ENCODE results near the gene ADRB2. TPM values are rescaled to one million over a fixed set of nuclear protein-coding genes. Genes with fewer than 3 reads are reported as not detected.

ADRB2 gene
- total RNA-seq, 4 donors from 2014 or later = 1.00 to 3.5 (median 1.7) TPM

DNA sequence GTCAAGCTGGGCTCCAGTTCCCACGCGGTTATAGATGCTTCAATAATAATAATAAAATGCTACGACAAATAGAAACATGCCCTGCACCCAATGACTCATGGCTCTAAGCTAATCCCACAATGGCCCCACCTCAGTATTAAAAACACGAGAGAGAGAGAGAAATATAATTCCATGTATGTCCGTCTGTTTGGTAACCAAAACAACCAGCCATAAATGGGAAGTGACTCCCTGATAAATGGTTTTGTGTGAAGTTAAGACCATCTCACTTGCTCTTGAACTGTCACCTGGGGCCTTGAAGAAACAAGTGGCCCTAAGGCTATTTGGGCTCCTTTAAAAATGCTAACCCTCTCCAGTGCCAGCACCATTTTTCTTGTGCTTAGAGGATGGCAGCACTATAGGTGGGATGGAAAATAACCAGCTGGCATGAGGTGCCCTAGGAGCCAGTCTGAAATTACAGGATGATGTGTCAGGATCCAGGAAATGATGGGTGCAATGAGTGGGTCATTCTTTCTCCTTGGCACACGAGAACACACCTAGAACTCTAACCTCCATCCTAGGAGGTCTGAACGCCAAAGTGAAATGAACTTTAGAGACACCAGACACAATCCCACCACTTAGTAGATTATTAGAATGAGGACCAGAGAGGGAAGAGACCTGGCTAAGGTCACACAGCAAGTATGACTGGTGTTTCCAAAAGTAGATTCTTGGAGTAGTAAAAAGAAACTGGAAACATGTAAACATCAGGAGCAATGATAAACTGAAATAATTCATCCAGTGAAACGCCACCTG is 35.7 kb upstream of the ADRB2 start:
- Histone ChIP-seq H3K27me3 (no peaks in the 10 kb centered on the region), H3K27ac (no peak overlapping the region), H3K4me1 (peaks cover 0 to 3% (median 0%) of the 10 kb centered on the region in 4 donors), H3K4me3 (no peak overlapping the region), H3K9me3 (no peaks in the 10 kb centered on the region), H3K36me3 (no peaks in the 10 kb centered on the region)
- no peak for TF ChIP-seq POLR2AphosphoS5 (IDR thresholded peaks at IDR 0.05)
- TF ChIP-seq EP300 (IDR thresholded peaks at IDR 0.05; ENCODE audit: low read depth) = no peak
- TF ChIP-seq POLR2A (IDR thresholded peaks at IDR 0.05) = no peak
- TF ChIP-seq, protein P1, sequence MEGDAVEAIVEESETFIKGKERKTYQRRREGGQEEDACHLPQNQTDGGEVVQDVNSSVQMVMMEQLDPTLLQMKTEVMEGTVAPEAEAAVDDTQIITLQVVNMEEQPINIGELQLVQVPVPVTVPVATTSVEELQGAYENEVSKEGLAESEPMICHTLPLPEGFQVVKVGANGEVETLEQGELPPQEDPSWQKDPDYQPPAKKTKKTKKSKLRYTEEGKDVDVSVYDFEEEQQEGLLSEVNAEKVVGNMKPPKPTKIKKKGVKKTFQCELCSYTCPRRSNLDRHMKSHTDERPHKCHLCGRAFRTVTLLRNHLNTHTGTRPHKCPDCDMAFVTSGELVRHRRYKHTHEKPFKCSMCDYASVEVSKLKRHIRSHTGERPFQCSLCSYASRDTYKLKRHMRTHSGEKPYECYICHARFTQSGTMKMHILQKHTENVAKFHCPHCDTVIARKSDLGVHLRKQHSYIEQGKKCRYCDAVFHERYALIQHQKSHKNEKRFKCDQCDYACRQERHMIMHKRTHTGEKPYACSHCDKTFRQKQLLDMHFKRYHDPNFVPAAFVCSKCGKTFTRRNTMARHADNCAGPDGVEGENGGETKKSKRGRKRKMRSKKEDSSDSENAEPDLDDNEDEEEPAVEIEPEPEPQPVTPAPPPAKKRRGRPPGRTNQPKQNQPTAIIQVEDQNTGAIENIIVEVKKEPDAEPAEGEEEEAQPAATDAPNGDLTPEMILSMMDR (IDR thresholded peaks at IDR 0.05) = no peak
- intact Hi-C loops (cut with DNase I; ENCODE audit: low total_unique reads) = no loop called here
- DNase-seq = no peak
- in situ Hi-C loops (cut with MboI; ENCODE audit: low pct_ligation_motif_present in 1 of 4, low pct_unique_long_range_greater_than_20kb in 1 of 4, low sequenced_read_pairs in 3 of 4) = no loop called here
- WGBS, 2 donors (ENCODE audit: low coverage in 1 of 2) = 67 to 79% methylated on average over 3 to 8 of the region's 8 CpGs

DNA sequence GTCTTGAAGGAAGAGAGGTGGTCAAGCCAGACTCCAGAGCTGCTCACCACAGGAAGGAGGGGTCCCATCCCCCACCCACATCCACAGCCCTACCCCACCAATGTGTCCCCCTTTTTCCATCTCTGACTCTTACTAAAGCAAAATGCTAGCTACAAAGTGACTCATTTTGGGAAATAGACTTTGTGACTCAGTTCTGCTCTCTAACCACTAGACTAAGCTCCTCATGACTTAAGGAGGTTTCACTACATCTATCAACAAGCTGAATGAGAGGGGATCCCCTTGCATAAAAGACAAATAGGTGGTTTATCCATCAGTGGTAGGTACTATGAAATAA is 35.1 kb upstream of the ADRB2 start:
- H3K9me3 ChIP-seq = no peaks in the 10 kb centered on the region
- H3K27me3 ChIP-seq = no peaks in the 10 kb centered on the region
- H3K4me3 ChIP-seq = no peak overlapping the region
- in situ Hi-C loops (cut with MboI; ENCODE audit: low pct_ligation_motif_present in 1 of 4, low pct_unique_long_range_greater_than_20kb in 1 of 4, low sequenced_read_pairs in 3 of 4) = no loop called here
- no peak for DNase-seq
- H3K27ac ChIP-seq = no peak overlapping the region
- TF ChIP-seq POLR2A (IDR thresholded peaks at IDR 0.05) (no peak), EP300 (IDR thresholded peaks at IDR 0.05; ENCODE audit: low read depth) (no peak), POLR2AphosphoS5 (IDR thresholded peaks at IDR 0.05) (no peak)
- TF ChIP-seq, protein P1 (IDR thresholded peaks at IDR 0.05) = no peak
- H3K36me3 ChIP-seq = no peaks in the 10 kb centered on the region
- intact Hi-C loops (cut with DNase I; ENCODE audit: low total_unique reads) = no loop called here
- peaks cover 0 to 3% (median 0%) of the 10 kb centered on the region in 4 donors for H3K4me1 ChIP-seq

DNA sequence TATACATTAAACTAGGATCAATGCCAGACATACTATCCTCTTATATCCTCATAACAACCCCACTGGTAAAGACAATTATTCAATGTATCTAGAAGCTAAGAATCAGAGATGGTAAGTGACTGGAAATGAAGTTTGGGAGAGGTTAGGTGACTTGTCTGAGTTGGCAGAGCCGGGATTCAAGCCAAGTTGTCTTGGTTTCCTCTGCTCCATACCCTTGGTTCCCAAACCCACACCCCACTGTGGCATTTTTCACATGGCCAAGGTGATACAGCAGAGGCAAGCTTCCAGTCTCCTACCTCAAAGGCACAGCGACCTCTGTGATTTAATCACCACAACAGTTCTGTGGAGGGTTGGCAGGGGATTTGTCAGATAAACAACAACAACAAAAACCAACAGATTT is 34.7 kb upstream of the ADRB2 start:
- Histone ChIP-seq H3K27me3 (no peaks in the 10 kb centered on the region), H3K36me3 (no peaks in the 10 kb centered on the region), H3K4me3 (no peak overlapping the region), H3K9me3 (no peaks in the 10 kb centered on the region), H3K4me1 (peaks cover 0 to 3% (median 0%) of the 10 kb centered on the region in 4 donors), H3K27ac (no peak overlapping the region)
- 79% methylated on average over 2 of the region's 2 CpGs; no CpG with 5 or more reads in 1 of the 2 donors for WGBS, 2 donors (ENCODE audit: low coverage in 1 of 2)
- intact Hi-C loops (cut with DNase I; ENCODE audit: low total_unique reads) = no loop called here
- DNase-seq = no peak
- in situ Hi-C loops (cut with MboI; ENCODE audit: low pct_ligation_motif_present in 1 of 4, low pct_unique_long_range_greater_than_20kb in 1 of 4, low sequenced_read_pairs in 3 of 4) = no loop called here
- no peak for TF ChIP-seq EP300 (IDR thresholded peaks at IDR 0.05; ENCODE audit: low read depth)
- no peak for TF ChIP-seq POLR2AphosphoS5 (IDR thresholded peaks at IDR 0.05)
- TF ChIP-seq, protein P1 (IDR thresholded peaks at IDR 0.05) = no peak
- TF ChIP-seq POLR2A (IDR thresholded peaks at IDR 0.05) = no peak

DNA sequence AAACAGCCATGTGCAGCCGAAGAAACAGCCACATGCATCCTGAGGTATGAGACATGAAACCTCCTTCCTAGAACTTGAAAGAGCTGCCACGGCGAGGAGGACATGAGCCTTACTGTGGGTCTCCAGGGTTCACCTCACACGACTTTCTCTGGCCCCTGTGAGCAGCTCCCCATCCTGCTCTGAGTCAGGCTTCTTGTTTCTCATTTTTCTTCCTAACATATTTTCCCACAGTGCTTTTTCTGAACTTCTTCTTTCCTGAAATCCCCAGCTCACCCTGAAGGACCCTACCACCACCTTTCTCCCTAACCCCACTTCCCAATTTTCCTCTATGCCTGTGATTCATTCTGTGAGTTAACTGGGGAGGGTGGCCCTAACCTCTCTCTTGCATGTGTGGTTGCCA is 33.7 kb upstream of the ADRB2 start:
- Histone ChIP-seq H3K27me3 (no peaks in the 10 kb centered on the region), H3K4me1 (peaks cover 0 to 3% (median 0%) of the 10 kb centered on the region in 4 donors), H3K9me3 (no peaks in the 10 kb centered on the region), H3K4me3 (no peak overlapping the region), H3K36me3 (no peaks in the 10 kb centered on the region), H3K27ac (no peak overlapping the region)
- in situ Hi-C loops (cut with MboI; ENCODE audit: low pct_ligation_motif_present in 1 of 4, low pct_unique_long_range_greater_than_20kb in 1 of 4, low sequenced_read_pairs in 3 of 4) (no loop called here), intact Hi-C loops (cut with DNase I; ENCODE audit: low total_unique reads) (no loop called here)
- no peak for DNase-seq
- 68% methylated on average over 4 of the region's 4 CpGs; no CpG with 5 or more reads in 1 of the 2 donors for WGBS, 2 donors (ENCODE audit: low coverage in 1 of 2)
- TF ChIP-seq EP300 (IDR thresholded peaks at IDR 0.05; ENCODE audit: low read depth) = no peak
- no peak for TF ChIP-seq POLR2AphosphoS5 (IDR thresholded peaks at IDR 0.05)
- TF ChIP-seq POLR2A (IDR thresholded peaks at IDR 0.05) = no peak
- TF ChIP-seq, protein P1 (IDR thresholded peaks at IDR 0.05) = no peak
